ENCODE data around the gene PCBP3. TPM values are rescaled to one million over a fixed set of nuclear protein-coding genes. Genes with fewer than 3 reads are reported as not detected.

PCBP3 gene
- total and polyA plus RNA-seq, 10 of the 15 experiments (the other 5 are each of a cell fraction or from before 2014, with no cell fraction given): 0.09 to 1.3 (median 0.46) TPM; not detected in 3

- no peak overlapping the region for H3K27ac ChIP-seq (ENCODE audit: control insufficient read depth, insufficient read depth)
- H4K20me1 ChIP-seq (ENCODE audit: control insufficient read depth, insufficient read depth): no peaks in the 10 kb centered on the region
- H3K36me3 ChIP-seq (ENCODE audit: control insufficient read depth in 2 of 2, insufficient read depth in 2 of 2, low read length in 1 of 2): no peaks in the 10 kb centered on the region
- CTCF ChIA-PET: no interaction called here
- DNase-seq (ENCODE audit: low read depth, low spot score) (no peak), ATAC-seq (no peak), FAIRE-seq (no peak)
- H3K9me3 ChIP-seq (replicated peaks; ENCODE audit: control insufficient read depth, insufficient read depth, low read length): peaks cover 2% of the 10 kb centered on the region; the same call in 1 of the 3 replicates
- RAD21 ChIA-PET (ENCODE audit: unreplicated experiment): no interaction called here
- intact Hi-C loops (cut with micrococcal nuclease; ENCODE audit: unreplicated experiment) (no loop called here), in situ Hi-C loops (cut with MboI) (no loop called here)
- no peak overlapping the region for H3K4me3 ChIP-seq
- WGBS (ENCODE audit: insufficient coverage, insufficient replicate concordance, low lambda C conversion rate, missing lambda C conversion rate): 97% methylated on average over 6 of the region's 6 CpGs
- H3K4me2 ChIP-seq (ENCODE audit: control insufficient read depth, insufficient read depth): no peak overlapping the region
- H3K4me1 ChIP-seq (ENCODE audit: control insufficient read depth, insufficient read depth, low read length): no peaks in the 10 kb centered on the region
- SMC1A ChIA-PET (ENCODE audit: uncharacterized antibody, unreplicated experiment): interaction anchor here (1.7 kb wide), 1 partner anchor 10 kb away, joined by 4 read pairs; no protein-coding TSS in a partner anchor
- H2AFZ ChIP-seq (ENCODE audit: control insufficient read depth, low read depth, low read length): no peak overlapping the region
- no peak overlapping the region for H3K9ac ChIP-seq (ENCODE audit: control insufficient read depth, insufficient read depth, low read length)
- POLR2A ChIA-PET: no interaction called here
- TF ChIP-seq TAF1 (IDR thresholded peaks at IDR 0.05; ENCODE audit: borderline replicate concordance, low read depth, low read length) (no peak), ZNF622 (IDR thresholded peaks at IDR 0.05) (no peak), ZNF274 (IDR thresholded peaks at IDR 0.05; ENCODE audit: insufficient read depth, insufficient read length) (no peak), ATF7 (IDR thresholded peaks at IDR 0.05; ENCODE audit: low read depth) (no peak), TCF12 (IDR thresholded peaks at IDR 0.05; ENCODE audit: low read depth, low read length) (no peak), ZBTB40 (IDR thresholded peaks at IDR 0.05; ENCODE audit: borderline replicate concordance) (no peak), CEBPB (IDR thresholded peaks at IDR 0.05; ENCODE audit: borderline replicate concordance in 1 of 2, low read depth in 2 of 2, low read length in 2 of 2) (no peak)
- no TSS peak for BruUV-seq (replicated peaks)
- H3K27me3 ChIP-seq (replicated peaks in 1 of 2; ENCODE audit: control insufficient read depth in 2 of 2, insufficient read depth in 2 of 2, low read length in 1 of 2): no peaks in the 10 kb centered on the region
- H3K79me2 ChIP-seq (ENCODE audit: control insufficient read depth, insufficient read depth, low read length): no peaks in the 10 kb centered on the region
Observed at GRCh38 chr21:45700461-45700860, 56.9 kb downstream of the PCBP3 start.

Measured in GM12878 (cell line).